GM19372 (cell line): Measurements from ENCODE around the gene COP1.
A peak's percentile ranks its signal among the peaks of the same experiment; 100 is the strongest.
"Not testable (repeated sequence)": the region's sequence is repeated elsewhere in the genome, so short reads cannot be mapped to it uniquely, and the experiment has no call there.

Source experiments
- ATAC-seq: cut with Tn5 transposase; IDR thresholded peaks from one replicate; pipeline ENCODE4 v1.9.1; 2021; ENCODE audit warnings: mild to moderate bottlenecking, low read depth, moderate library complexity; ENCODE audit not compliant: unreplicated experiment

Gene COP1

DNA sequence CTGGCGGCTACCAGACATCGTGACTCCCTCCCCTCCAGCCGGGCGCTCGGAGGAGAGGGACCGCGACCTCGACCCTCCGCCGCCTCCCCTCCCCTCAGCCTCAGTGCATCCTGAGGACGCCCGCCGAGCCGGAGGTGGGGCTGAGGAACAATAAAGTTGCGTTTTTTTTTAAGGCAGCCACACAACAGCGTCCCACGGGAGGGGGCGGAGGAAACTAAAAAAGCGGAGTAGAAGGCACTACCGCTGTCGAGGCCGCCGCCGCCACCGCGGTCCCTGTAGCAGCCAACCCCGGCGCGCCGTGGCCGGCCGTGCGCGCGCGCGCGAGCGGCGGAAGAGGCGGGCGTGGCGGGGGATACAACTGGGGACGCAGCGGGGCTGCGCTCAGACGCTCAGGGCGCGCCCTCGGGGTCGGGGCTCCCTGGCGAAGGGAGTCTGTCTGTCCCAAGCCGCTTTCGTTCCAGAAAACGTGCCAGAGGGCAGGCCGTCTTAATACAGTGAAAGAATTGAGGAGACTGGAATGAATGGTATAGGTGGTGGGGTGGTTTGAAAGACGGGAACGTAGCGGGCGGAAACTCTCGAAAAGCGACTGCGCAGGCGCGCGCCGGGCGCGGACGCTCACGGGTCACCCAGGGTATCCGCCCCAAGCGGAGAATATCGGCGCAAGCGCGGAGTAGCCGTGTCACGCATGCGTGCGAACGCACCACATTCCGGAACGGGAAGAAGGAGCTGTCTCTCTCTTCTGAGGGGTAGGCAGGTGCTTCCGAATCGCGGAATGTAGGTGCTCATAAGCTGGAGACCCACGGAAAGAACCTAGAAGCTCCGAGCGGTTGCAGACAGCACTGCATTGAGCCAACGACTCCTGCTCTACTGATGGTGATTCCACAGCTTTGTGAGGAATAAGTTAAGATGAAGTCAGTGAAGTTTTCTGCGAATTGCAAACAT lies at the start of gene COP1:
Gene COP1, minus strand, starts transcription at position 326 of the 942 bp plus-strand sequence. Its CDS starts 308 bp downstream, at position 18.
- peak; percentile 71 for ATAC-seq

DNA sequence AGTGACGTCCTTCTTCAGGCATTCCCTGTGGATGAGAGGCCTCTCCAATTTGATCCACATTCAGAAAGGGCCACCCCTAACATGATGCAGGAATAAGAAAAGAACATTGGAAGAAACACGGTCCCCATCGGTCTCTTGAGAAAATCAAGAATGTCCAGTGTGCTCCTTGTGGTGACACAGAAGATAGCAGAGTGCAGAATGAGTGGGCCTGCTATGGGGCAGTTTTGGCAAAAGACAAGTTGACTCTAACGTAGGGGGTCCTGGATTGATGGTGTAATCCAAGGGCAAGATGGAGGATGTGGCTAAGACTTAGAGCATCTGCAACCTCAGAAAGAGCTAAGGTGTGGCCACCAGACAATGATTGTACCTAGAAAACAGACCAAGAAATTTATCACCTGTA lies 45.1 kb upstream of the COP1 start:
- no peak for ATAC-seq

- no peak for ATAC-seq
Measured at GRCh38 chr1:176244851-176245250, 37.8 kb upstream of the COP1 start.

DNA sequence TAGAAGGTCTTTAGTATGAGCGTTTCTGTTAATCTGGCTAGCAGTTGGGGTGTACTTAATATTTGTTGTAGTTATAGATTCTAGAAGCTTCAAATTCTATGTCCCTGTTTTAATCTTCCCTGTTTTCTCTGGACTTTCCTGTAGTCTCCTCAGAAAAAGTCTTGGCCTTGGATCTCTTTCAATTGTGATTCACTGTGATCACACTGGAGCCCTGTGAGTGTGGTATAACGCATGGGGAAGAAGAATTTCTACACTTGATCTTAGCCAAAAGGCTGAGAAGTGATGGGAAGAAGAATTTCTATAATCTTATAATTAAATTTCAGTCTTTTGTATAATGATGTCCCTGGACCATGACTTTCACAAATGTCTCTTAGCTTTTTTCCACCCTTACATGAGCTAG lies 36.7 kb upstream of the COP1 start:
- no peak for ATAC-seq

DNA sequence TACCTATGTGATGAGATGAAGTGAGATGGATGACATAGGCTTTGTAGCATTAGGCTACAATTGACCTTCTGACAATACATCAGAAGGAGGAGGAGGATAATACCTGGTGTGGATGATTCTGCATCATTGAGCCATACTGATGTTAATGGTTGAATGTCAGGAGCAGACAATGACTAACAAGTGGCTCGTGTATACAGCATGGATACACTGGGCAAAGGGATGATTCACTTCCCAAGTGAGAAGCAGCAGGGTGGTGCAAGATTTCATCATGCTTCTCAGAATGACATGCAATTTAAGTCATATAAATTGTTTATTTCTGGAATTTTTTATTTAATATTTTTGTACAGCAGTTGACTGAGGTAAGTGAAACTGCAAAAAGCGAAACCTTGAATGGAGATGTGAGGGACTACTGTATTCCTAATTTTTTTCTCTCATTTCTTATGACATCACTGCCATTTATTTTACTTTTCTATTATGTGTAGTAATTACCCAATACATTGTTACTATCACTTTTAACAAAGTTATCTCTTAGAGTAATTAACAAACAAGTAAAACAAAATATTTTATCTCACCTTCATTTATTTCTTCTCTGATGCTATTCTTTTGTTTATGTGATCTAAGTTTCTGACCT lies 34.4 kb upstream of the COP1 start:
- ATAC-seq, result no peak

DNA sequence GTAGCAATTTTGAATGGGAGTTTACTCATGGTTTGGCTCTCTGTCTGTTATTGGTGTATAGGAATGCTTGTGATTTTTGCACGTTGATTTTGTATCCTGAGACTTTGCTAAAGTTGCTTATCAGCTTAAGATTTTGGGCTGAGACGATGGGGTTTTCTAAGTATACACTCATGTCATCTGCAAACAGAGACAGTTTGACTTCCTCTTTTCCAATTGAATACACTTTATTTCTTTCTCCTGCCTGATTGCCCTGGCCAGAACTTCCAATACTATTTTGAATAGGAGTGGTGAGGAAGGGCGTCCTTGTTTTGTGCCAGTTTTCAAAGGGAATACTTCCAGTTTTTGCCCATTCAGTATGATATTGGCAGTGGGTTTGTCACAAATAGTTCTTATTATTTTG lies 26.6 kb upstream of the COP1 start:
- not testable (repeated sequence) for ATAC-seq

- no peak for ATAC-seq
Measured at GRCh38 chr1:176227579-176227978, 20.5 kb upstream of the COP1 start.

- ATAC-seq, result no peak
Measured at GRCh38 chr1:176225911-176226310, 18.8 kb upstream of the COP1 start.

- ATAC-seq, result no peak
Measured at GRCh38 chr1:176225479-176225875, 18.4 kb upstream of the COP1 start.

- no peak for ATAC-seq
Measured at GRCh38 chr1:176222196-176222595, 15.1 kb upstream of the COP1 start.

DNA sequence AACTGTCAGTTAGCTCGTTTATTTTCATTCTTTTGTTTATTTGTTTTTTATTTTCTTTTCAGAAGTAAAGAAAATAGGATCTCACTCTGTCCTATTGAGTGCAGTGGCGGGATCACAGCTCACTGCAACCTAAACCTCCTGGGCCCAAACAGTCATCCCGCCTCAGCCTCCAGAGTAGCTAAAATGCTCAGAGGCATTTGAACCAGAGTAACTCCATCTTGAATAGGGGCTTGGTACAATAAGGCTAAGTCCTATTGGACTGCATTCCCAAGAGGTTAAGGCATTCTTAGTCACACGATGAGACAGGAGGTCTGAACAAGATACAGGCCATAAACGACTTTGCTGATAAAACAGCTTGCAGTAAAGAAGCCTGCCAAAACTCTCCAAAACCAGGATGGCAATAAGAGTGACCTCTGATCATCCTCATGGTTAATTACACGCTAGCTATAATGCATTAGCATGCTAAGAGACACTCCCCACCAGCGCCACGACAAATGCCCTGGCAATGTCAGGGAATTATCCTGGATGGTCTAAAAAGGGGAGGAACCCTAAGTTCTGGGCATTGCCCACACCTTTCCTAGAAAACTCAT lies 13.1 kb upstream of the COP1 start:
- ATAC-seq, result no peak

GRCh38 chr1:176217461-176218099 lies 10.5 kb upstream of the COP1 start:
- no peak for ATAC-seq

DNA sequence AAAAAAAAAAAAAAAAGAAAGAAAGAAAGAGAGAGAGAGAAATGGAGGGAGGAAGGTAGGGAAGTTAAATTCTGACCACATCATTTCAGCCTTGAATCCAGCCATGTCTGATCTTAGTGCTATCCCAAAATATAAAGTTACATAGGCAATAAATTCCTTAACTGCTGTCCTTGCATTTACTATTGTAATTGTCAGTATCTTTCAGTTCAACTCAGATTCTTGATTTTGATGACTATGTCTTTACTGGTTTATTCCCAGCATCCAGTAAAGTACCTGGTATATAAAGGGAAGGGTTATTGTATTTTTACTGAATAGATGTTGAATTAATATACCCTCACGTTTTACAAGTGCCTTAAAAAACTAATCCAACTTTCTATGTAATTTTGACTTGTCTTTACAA lies 8.9 kb upstream of the COP1 start:
- no peak for ATAC-seq

- no peak for ATAC-seq
Measured at GRCh38 chr1:176211396-176212165, 4.5 kb upstream of the COP1 start.

DNA sequence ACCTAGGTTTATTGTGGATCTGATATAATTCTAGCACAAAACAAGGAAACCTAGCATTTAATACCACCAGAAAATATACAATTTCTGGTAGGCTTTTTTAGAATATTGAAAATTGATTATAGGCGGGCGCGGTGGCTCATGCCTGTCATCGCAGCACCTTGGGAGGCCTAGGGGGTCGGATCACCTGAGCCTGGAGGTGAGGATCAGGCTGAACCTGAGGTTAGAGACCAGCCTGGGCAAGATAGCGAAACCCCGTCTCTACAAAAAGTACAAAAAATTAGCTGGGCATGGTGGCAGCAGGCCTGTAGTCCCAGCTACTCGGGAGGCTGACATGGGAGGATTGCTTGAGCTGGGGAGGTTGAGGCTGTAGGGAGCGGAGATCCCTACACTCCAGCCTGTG lies 948 bp upstream of the COP1 start:
- no peak for ATAC-seq

GRCh38 chr1:176206006-176206960 lies 803 bp downstream of the COP1 start:
- ATAC-seq, result peak; percentile 21

DNA sequence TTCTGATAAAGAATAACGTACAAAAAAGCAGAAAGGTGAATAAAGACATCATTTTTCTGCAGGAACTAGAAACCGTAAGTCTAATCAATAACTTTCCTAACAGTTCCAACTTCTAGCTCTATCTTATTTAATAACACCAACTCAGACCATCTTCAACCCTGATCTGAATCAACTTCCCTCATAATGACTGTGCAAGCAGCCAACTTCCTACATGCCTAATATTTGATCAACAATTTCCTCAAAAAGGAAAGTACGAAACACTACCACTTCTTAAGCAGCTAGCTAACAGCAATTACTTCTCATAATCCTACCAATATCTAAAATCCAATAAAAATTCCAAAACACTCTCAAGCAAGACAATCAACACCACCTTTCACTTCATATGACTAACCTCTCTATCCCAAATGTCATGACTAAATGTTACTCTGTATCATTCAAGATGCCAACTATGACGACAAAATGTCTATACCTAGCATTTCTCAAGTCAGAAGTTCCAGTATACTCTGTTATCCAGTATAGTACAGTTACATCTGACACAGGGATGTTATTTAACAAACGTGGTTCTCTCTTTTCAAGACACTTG lies 1.7 kb downstream of the COP1 start:
- no peak for ATAC-seq

GRCh38 chr1:176204655-176205054 lies 2.4 kb downstream of the COP1 start:
- ATAC-seq, result not testable (repeated sequence)

- no peak for ATAC-seq
Measured at GRCh38 chr1:176203735-176204134, 3.4 kb downstream of the COP1 start.
